PFSK-1 (cell line): Measurements from ENCODE around the gene MGAT3.

Experiments used
- POLR2AphosphoS5 ChIP-seq: IDR thresholded peaks from 2 replicates; pipeline ENCODE4 v1.6.1; 2012; ENCODE audit warnings: low read depth, mild to moderate bottlenecking, control low read depth, low read length, moderate library complexity
- REST ChIP-seq, 2 experiments: IDR thresholded peaks; 2 replicates each; pipeline versions ENCODE4 v1.6.1 to v1.8.0; 2011 to 2012; ENCODE audit warnings: low read depth in 2 of 2, low read length in 2 of 2, control low read depth in 1 of 2, inconsistent platforms in 1 of 2, mild to moderate bottlenecking in 1 of 2, moderate library complexity in 1 of 2; ENCODE audit not compliant: insufficient read depth in 1 of 2

- no peak for TF ChIP-seq POLR2AphosphoS5
- TF ChIP-seq REST (IDR thresholded peaks at IDR 0.05; ENCODE audit: insufficient read depth in 1 of 2, low read depth in 2 of 2, low read length in 2 of 2): no peak
These were observed 58.6 kb downstream of the MGAT3 start for GRCh38 chr22:39515266-39516050.
